Trophoblast cell (in vitro differentiated cells and primary cell): ENCODE data around the gene SART1.

Experiments used
- DNase-seq, 2 donors: peaks; one replicate each; pipeline ENCODE4 v3.0.0-alpha.2; 2016
- H2AFZ ChIP-seq: 2 replicates; pipeline ENCODE4 v1.6.1; 2013; ENCODE audit warnings: low read length, moderate library complexity, mild to moderate bottlenecking; ENCODE audit not compliant: insufficient read depth, poor library complexity
- H2AK5ac ChIP-seq: 2 replicates; pipeline ENCODE4 v1.6.1; 2013; ENCODE audit warnings: mild to moderate bottlenecking, low read length
- H2BK120ac ChIP-seq: 2 replicates; pipeline ENCODE4 v1.6.1; 2013; ENCODE audit warnings: low read length, mild to moderate bottlenecking, moderate library complexity; ENCODE audit not compliant: insufficient read depth, poor library complexity
- H2BK12ac ChIP-seq: 2 replicates; pipeline ENCODE4 v1.6.1; 2013; ENCODE audit warnings: mild to moderate bottlenecking, low read length, moderate library complexity
- H2BK5ac ChIP-seq: 2 replicates; pipeline ENCODE4 v1.6.1; 2013; ENCODE audit warnings: low read length, low read depth, moderate library complexity, mild to moderate bottlenecking; ENCODE audit not compliant: poor library complexity
- H3K14ac ChIP-seq: 2 replicates; pipeline ENCODE4 v1.6.1; 2013; ENCODE audit warnings: mild to moderate bottlenecking, low read length
- H3K18ac ChIP-seq: 2 replicates; pipeline ENCODE4 v1.6.1; 2013; ENCODE audit warnings: mild to moderate bottlenecking, low read length
- H3K23ac ChIP-seq: 2 replicates; pipeline ENCODE4 v1.6.1; 2013; ENCODE audit warnings: low read length
- H3K27ac ChIP-seq: 2 replicates; pipeline ENCODE4 v1.5.1; 2013; ENCODE audit warnings: low read depth, mild to moderate bottlenecking, inconsistent platforms, low read length, moderate library complexity
- H3K27me3 ChIP-seq: 2 replicates; pipeline ENCODE4 v1.6.1; 2013; ENCODE audit warnings: inconsistent platforms, mild to moderate bottlenecking, low read length, moderate library complexity; ENCODE audit not compliant: insufficient read depth
- H3K36me3 ChIP-seq, 2 experiments: 1 replicate in 1 of 2; 2 replicates in 1 of 2; pipeline ENCODE4 v1.6.1; 2013; ENCODE audit warnings: low read length in 2 of 2, mild to moderate bottlenecking in 2 of 2, moderate library complexity in 1 of 2; ENCODE audit not compliant: insufficient read depth in 2 of 2, control insufficient read depth in 1 of 2
- H3K4ac ChIP-seq: 2 replicates; pipeline ENCODE4 v1.6.1; 2013; ENCODE audit warnings: low read depth, mild to moderate bottlenecking, low read length, moderate library complexity
- H3K4me1 ChIP-seq, 2 experiments: 1 replicate in 1 of 2; 2 replicates in 1 of 2; pipeline ENCODE4 v1.6.1; 2013; ENCODE audit warnings: low read length in 2 of 2, mild to moderate bottlenecking in 2 of 2, moderate library complexity in 1 of 2; ENCODE audit not compliant: insufficient read depth in 2 of 2, control insufficient read depth in 1 of 2
- H3K4me2 ChIP-seq: 2 replicates; pipeline ENCODE4 v1.6.1; 2013; ENCODE audit warnings: inconsistent platforms, mild to moderate bottlenecking, low read length, moderate library complexity
- H3K4me3 ChIP-seq: 2 replicates; pipeline ENCODE4 v1.5.1; 2013; ENCODE audit warnings: mild to moderate bottlenecking, low read depth, low read length, inconsistent platforms
- H3K79me1 ChIP-seq: one replicate; pipeline ENCODE4 v1.6.1; 2013; ENCODE audit warnings: low read length
- H3K79me2 ChIP-seq: 2 replicates; pipeline ENCODE4 v1.6.1; 2013; ENCODE audit warnings: low read length, mild to moderate bottlenecking; ENCODE audit not compliant: control insufficient read depth, insufficient read depth, poor library complexity
- H3K9ac ChIP-seq: 2 replicates; pipeline ENCODE4 v1.6.1; 2013; ENCODE audit warnings: mild to moderate bottlenecking, low read length
- H3K9me3 ChIP-seq: 2 replicates; pipeline ENCODE4 v1.6.1; 2013; ENCODE audit warnings: low read depth, mild to moderate bottlenecking, control low read depth, inconsistent platforms, low read length; ENCODE audit not compliant: insufficient read depth
- H4K12ac ChIP-seq: 2 replicates; pipeline ENCODE4 v1.6.1; 2013; ENCODE audit warnings: low read depth, mild to moderate bottlenecking, low read length, moderate library complexity
- H4K8ac ChIP-seq: 2 replicates; pipeline ENCODE4 v1.6.1; 2013; ENCODE audit warnings: low read depth, mild to moderate bottlenecking, low read length, moderate library complexity
- H4K91ac ChIP-seq: one replicate; pipeline ENCODE4 v1.6.1; 2013; ENCODE audit warnings: low read depth, mild to moderate bottlenecking, low read length, moderate library complexity
- WGBS: extraction: QIAGEN DNeasy Blood & Tissue Kit; methylation state at CpG from one replicate; pipeline ENCODE4 v1.1.7; 2013; ENCODE audit warnings: missing lambda C conversion rate; ENCODE audit not compliant: insufficient read length, insufficient coverage; ENCODE audit errors: extremely low coverage; 5-methylcytosine and 5-hydroxymethylcytosine counted together

Gene SART1

GRCh38 chr11:65981972-65982823, 20.7 kb downstream of the SART1 start:
- no peak overlapping the region for H3K18ac ChIP-seq
- no peak overlapping the region for H2BK120ac ChIP-seq
- no peaks in the 10 kb centered on the region for H3K27me3 ChIP-seq
- H2BK5ac ChIP-seq: no peak overlapping the region
- WGBS: no CpG with 5 or more reads among the region's 16 CpGs
- no peak overlapping the region for H4K91ac ChIP-seq
- H3K4me2 ChIP-seq: no peak overlapping the region
- no peak overlapping the region for H3K9ac ChIP-seq
- no peaks in the 10 kb centered on the region for H3K79me1 ChIP-seq
- H3K4me1 ChIP-seq: no peaks in the 10 kb centered on the region
- H4K8ac ChIP-seq: no peak overlapping the region
- H2BK12ac ChIP-seq: no peak overlapping the region
- no peak overlapping the region for H3K14ac ChIP-seq
- no peaks in the 10 kb centered on the region for H3K9me3 ChIP-seq
- H4K12ac ChIP-seq: no peak overlapping the region
- no peak for DNase-seq
- no peak overlapping the region for H3K4me3 ChIP-seq
- no peak overlapping the region for H3K4ac ChIP-seq
- peaks cover 26 to 30% of the 10 kb centered on the region in 2 experiments for H3K36me3 ChIP-seq
- no peaks in the 10 kb centered on the region for H3K79me2 ChIP-seq
- no peak overlapping the region for H3K23ac ChIP-seq
- H2AK5ac ChIP-seq: no peak overlapping the region
- no peak overlapping the region for H3K27ac ChIP-seq
- H2AFZ ChIP-seq: no peak overlapping the region

GRCh38 chr11:65982824-65983588, 21.5 kb downstream of the SART1 start:
- Histone ChIP-seq H2AFZ (no peak overlapping the region), H3K79me1 (no peaks in the 10 kb centered on the region), H3K9me3 (no peaks in the 10 kb centered on the region), H2AK5ac (no peak overlapping the region), H3K36me3 (peaks cover 18 to 22% of the 10 kb centered on the region in 2 experiments), H3K23ac (no peak overlapping the region), H3K14ac (no peak overlapping the region), H4K8ac (no peak overlapping the region), H3K4me3 (no peak overlapping the region), H2BK120ac (no peak overlapping the region), H3K4me2 (no peak overlapping the region), H3K79me2 (no peaks in the 10 kb centered on the region), H3K4ac (no peak overlapping the region), H4K12ac (no peak overlapping the region), H2BK12ac (no peak overlapping the region), H3K9ac (no peak overlapping the region), H3K27me3 (no peaks in the 10 kb centered on the region), H3K4me1 (no peaks in the 10 kb centered on the region), H3K18ac (no peak overlapping the region), H3K27ac (no peak overlapping the region), H2BK5ac (no peak overlapping the region), H4K91ac (no peak overlapping the region)
- DNase-seq: no peak
- no CpG with 5 or more reads among the region's 22 CpGs for WGBS

GRCh38 chr11:65983589-65983987, 22.1 kb downstream of the SART1 start:
- H3K9me3 ChIP-seq: no peaks in the 10 kb centered on the region
- H3K79me1 ChIP-seq: no peaks in the 10 kb centered on the region
- DNase-seq: no peak
- H3K4me1 ChIP-seq: no peaks in the 10 kb centered on the region
- H3K14ac ChIP-seq: no peak overlapping the region
- H2AFZ ChIP-seq: no peak overlapping the region
- no peak overlapping the region for H3K23ac ChIP-seq
- no peaks in the 10 kb centered on the region for H3K27me3 ChIP-seq
- no peak overlapping the region for H3K4me3 ChIP-seq
- no peak overlapping the region for H2BK12ac ChIP-seq
- no peak overlapping the region for H4K8ac ChIP-seq
- no peak overlapping the region for H2BK5ac ChIP-seq
- no peak overlapping the region for H4K12ac ChIP-seq
- H3K4me2 ChIP-seq: no peak overlapping the region
- no peak overlapping the region for H2AK5ac ChIP-seq
- H3K4ac ChIP-seq: no peak overlapping the region
- no peak overlapping the region for H4K91ac ChIP-seq
- WGBS: no CpG with 5 or more reads among the region's 5 CpGs
- no peak overlapping the region for H3K9ac ChIP-seq
- H2BK120ac ChIP-seq: no peak overlapping the region
- no peak overlapping the region for H3K18ac ChIP-seq
- peaks cover 12 to 16% of the 10 kb centered on the region in 2 experiments for H3K36me3 ChIP-seq
- H3K27ac ChIP-seq: no peak overlapping the region
- no peaks in the 10 kb centered on the region for H3K79me2 ChIP-seq

GRCh38 chr11:65987336-65987735, 25.8 kb downstream of the SART1 start:
- H3K36me3 ChIP-seq: peaks cover 3 to 6% of the 10 kb centered on the region in 2 experiments
- no peak overlapping the region for H4K91ac ChIP-seq
- no peak overlapping the region for H4K12ac ChIP-seq
- no peaks in the 10 kb centered on the region for H3K9me3 ChIP-seq
- H2AFZ ChIP-seq: no peak overlapping the region
- H2BK12ac ChIP-seq: no peak overlapping the region
- no peak overlapping the region for H2AK5ac ChIP-seq
- H2BK5ac ChIP-seq: no peak overlapping the region
- H3K9ac ChIP-seq: no peak overlapping the region
- H3K27ac ChIP-seq: no peak overlapping the region
- H3K79me2 ChIP-seq: no peaks in the 10 kb centered on the region
- no peaks in the 10 kb centered on the region for H3K27me3 ChIP-seq
- no peak overlapping the region for H3K18ac ChIP-seq
- H3K4me2 ChIP-seq: no peak overlapping the region
- no peak overlapping the region for H3K23ac ChIP-seq
- DNase-seq: no peak
- no peaks in the 10 kb centered on the region for H3K4me1 ChIP-seq
- WGBS: no CpG with 5 or more reads among the region's 9 CpGs
- no peak overlapping the region for H3K4ac ChIP-seq
- H3K14ac ChIP-seq: no peak overlapping the region
- no peaks in the 10 kb centered on the region for H3K79me1 ChIP-seq
- H3K4me3 ChIP-seq: no peak overlapping the region
- no peak overlapping the region for H4K8ac ChIP-seq
- H2BK120ac ChIP-seq: no peak overlapping the region
